Nephron progenitor cell (in vitro differentiated cells): ENCODE results near the gene TOM1L2.
A peak's percentile ranks its signal among the peaks of the same experiment; 100 is the strongest.

Source experiments
- DNase-seq: peaks from one replicate; pipeline ENCODE4 v3.0.0; 2021
- H3K27ac Mint-ChIP-seq: 2 replicates; pipeline ENCODE4 v1.8.0; 2021; ENCODE audit warnings: mild to moderate bottlenecking, moderate library complexity, mixed read lengths
- H3K27me3 Mint-ChIP-seq: 2 replicates; pipeline ENCODE4 v1.8.0; 2021; ENCODE audit warnings: mild to moderate bottlenecking, low read depth, mixed read lengths; ENCODE audit not compliant: poor library complexity
- H3K36me3 Mint-ChIP-seq: 2 replicates; pipeline ENCODE4 v1.8.0; 2021; ENCODE audit warnings: low read depth, mixed read lengths
- H3K4me1 Mint-ChIP-seq: 2 replicates; pipeline ENCODE4 v1.8.0; 2021; ENCODE audit warnings: mixed read lengths
- H3K4me3 Mint-ChIP-seq: 2 replicates; pipeline ENCODE4 v1.8.0; 2021; ENCODE audit warnings: mild to moderate bottlenecking, moderate library complexity, mixed read lengths
- H3K9me3 Mint-ChIP-seq: 2 replicates; pipeline ENCODE4 v1.8.0; 2021; ENCODE audit warnings: mild to moderate bottlenecking, moderate library complexity, mixed read lengths
- TF ChIP-seq, protein P1 (sequence below): fragments of 200-600 bp; sonication (generic); IDR thresholded peaks from 2 replicates; pipeline ENCODE4 v1.5.0; 2021; ENCODE audit warnings: antibody characterized with exemption

TOM1L2 gene

DNA sequence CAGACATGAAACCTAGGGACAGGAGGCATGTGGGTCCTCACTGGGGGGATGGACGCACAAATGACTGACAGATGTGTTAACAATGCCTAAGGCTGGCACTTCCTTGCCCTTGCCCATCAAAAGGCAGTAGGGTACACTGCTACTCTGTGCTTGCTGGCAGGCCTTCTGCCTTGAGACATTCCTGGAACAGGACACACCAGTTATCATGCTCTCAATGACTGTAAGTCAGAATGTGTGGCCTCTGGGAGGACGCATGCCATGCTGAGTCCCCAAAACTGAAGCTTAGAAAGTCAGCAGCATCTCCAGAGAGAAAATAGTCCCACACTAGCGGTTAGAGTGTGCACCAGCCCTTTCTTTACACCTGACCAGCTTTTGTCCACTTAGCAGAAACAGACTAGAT lies 119.3 kb downstream of the TOM1L2 start:
- TF ChIP-seq, protein P1, sequence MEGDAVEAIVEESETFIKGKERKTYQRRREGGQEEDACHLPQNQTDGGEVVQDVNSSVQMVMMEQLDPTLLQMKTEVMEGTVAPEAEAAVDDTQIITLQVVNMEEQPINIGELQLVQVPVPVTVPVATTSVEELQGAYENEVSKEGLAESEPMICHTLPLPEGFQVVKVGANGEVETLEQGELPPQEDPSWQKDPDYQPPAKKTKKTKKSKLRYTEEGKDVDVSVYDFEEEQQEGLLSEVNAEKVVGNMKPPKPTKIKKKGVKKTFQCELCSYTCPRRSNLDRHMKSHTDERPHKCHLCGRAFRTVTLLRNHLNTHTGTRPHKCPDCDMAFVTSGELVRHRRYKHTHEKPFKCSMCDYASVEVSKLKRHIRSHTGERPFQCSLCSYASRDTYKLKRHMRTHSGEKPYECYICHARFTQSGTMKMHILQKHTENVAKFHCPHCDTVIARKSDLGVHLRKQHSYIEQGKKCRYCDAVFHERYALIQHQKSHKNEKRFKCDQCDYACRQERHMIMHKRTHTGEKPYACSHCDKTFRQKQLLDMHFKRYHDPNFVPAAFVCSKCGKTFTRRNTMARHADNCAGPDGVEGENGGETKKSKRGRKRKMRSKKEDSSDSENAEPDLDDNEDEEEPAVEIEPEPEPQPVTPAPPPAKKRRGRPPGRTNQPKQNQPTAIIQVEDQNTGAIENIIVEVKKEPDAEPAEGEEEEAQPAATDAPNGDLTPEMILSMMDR = no peak
- H3K4me1 Mint-ChIP-seq = peaks cover 87% of the 10 kb centered on the region
- H3K27ac Mint-ChIP-seq = no peak overlapping the region

DNA sequence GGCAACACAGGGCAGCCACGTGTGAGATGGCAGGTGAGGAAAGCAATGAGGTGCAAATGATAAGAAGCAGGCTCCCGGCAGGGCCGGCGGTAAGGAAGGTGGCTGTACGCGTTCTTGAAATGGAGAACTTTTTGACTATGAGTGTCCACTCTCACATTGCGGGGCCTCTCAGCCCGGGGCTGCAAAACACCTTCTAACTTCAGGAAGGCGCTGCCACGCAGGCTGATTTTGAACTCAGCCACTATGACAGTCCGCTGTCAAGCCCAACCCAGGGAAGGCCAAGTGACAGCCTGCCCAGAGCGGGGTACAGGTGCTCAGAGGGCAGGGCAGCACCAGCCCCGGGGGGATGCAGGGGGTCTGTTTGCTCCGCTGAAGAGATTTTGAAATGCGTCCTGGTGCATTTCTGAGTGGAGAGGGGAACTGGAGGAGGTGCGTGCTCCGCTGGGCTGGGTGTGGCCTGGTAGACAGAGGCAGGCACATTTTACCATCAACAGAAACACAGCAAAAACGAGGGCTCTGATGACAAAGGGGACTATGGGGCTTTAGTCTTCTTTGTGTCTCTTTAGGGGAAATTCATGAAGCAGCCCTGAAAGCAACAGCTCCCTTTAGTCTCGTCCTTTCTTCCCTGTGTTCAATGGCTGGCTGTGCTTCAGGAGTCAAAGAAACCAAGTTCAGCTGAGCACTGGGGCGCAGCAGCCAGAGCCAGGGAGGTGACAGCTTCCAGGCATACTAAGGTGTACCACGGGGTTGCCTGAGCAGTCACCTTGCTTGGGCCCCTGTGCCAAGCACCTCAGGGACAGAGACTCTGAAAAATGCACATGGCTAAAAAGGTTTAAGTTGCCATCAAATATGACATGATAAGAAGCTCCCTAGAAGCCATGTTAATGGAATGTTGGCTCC lies 120.8 kb downstream of the TOM1L2 start:
- no peak for DNase-seq
- Mint-ChIP-seq H3K4me1 (peaks cover 85% of the 10 kb centered on the region), H3K4me3 (no peak overlapping the region), H3K9me3 (no peaks in the 10 kb centered on the region), H3K27me3 (peaks cover 10% of the 10 kb centered on the region), H3K36me3 (no peaks in the 10 kb centered on the region), H3K27ac (peak overlapping the region; percentile 89)
- TF ChIP-seq, protein P1 = no peak

More for the DNA sequence above, 119.3 kb downstream of the TOM1L2 start:
- Mint-ChIP-seq H3K4me3 (no peak overlapping the region), H3K27me3 (peaks cover 12% of the 10 kb centered on the region), H3K36me3 (no peaks in the 10 kb centered on the region), H3K9me3 (no peaks in the 10 kb centered on the region)
- no peak for DNase-seq

DNA sequence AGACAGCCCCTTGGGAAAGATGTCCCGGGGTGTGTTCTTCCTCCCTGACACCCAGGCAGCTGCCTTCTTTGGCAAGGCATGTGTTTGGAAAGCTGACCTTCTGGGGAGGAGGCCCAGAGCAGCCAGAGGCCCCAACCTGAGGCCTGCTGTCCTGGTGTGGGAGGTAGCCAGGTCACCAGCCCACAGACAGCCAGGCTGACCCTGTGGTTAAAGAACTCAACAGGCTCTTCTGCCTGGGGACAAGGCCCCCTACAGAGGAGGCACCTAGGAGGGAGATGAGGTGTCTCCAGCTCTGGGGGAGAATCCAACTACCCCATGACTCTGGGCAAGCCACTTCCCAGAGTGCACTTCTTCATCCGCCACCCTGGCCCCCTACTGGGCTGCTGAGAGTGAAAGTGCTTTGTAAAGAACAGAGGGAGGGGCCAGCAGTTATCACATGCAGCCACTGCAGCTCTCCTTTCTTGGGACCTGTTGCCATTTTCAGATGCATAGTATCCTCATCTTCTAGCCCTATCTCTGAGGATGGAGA lies 122.3 kb downstream of the TOM1L2 start:
- no peak overlapping the region for H3K4me3 Mint-ChIP-seq
- H3K27me3 Mint-ChIP-seq = peaks cover 13% of the 10 kb centered on the region
- no peak for DNase-seq
- no peaks in the 10 kb centered on the region for H3K36me3 Mint-ChIP-seq
- H3K27ac Mint-ChIP-seq = no peak overlapping the region
- H3K4me1 Mint-ChIP-seq = peaks cover 79% of the 10 kb centered on the region
- TF ChIP-seq, protein P1 = no peak
- H3K9me3 Mint-ChIP-seq = no peaks in the 10 kb centered on the region

DNA sequence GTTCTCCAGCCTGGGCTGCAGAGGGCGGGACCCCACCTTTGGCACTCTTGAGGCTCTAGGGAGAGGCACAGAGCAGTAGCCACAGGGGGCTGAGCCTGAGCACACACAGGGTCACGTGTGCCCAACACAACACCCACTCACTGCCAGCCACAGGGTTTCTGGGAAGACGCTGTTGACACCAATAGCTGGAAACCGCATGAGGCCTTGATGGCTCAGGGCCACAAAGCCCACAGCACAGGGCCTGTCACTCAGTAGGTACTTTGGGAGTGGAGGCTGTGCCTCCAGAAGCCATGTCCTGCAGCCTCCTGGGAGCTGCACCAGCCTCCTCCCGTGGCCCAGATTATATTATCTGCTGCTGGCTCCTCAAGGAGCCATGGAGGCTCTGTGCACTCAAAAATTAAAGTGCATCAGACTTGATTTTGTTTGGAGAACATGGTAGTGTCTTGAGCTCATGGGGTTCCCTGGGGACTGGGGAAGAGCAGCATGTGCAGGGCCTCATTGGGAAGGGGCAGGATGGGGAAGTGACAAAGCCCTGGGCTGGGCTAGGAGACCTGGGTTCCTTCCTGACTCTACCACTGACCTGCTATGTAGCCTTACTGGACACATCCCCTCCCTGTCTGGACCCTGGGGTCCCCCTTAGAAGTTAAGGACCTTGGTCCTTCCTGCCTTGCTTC lies 122.9 kb downstream of the TOM1L2 start:
- no peak overlapping the region for H3K4me3 Mint-ChIP-seq
- no peak for DNase-seq
- H3K4me1 Mint-ChIP-seq = peaks cover 74% of the 10 kb centered on the region
- peaks cover 13% of the 10 kb centered on the region for H3K27me3 Mint-ChIP-seq
- no peaks in the 10 kb centered on the region for H3K9me3 Mint-ChIP-seq
- H3K27ac Mint-ChIP-seq = no peak overlapping the region
- TF ChIP-seq, protein P1 = no peak
- no peaks in the 10 kb centered on the region for H3K36me3 Mint-ChIP-seq

DNA sequence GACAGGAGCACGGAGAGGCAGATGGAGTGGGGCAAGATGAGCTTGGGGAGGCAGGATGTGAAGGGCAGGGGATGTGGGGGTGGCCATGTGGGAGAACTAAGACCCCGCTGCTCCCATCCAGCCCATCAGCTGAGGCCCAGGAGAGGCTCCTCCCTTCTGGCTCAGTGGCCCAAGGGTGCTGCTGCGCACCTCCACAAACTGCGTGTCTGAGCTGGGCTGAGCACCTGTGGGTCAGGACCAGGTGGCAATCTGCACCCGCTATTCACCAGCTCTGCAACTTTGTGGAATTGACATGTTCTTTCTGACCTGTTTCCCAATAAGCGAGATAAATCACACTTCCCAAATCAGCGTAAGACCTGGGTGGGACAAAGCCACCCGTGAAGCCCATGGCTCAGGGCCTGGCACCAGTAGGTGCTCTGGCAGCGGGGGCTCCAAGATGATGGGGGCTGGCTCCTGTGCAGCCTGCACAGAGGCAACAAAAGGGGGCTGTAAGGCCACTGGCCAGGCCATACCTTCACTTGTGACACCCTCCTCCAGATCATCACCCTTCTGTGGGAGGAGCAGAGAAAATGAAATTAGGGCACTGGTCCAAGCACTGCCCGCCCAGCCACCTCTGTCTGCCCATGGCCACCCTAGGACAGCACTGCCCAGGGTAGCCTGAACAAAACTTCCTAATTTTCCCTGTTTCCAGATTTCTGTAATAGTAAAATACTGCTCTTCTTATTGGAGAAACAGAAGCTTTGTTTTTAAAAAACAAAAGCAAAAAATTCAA lies 123.7 kb downstream of the TOM1L2 start:
- no peaks in the 10 kb centered on the region for H3K9me3 Mint-ChIP-seq

More for the DNA sequence above, 123.7 kb downstream of the TOM1L2 start:
- Mint-ChIP-seq H3K4me3 (no peak overlapping the region), H3K27ac (no peak overlapping the region), H3K27me3 (peaks cover 13% of the 10 kb centered on the region), H3K4me1 (peaks cover 68% of the 10 kb centered on the region), H3K36me3 (no peaks in the 10 kb centered on the region)
- DNase-seq = no peak
- TF ChIP-seq, protein P1 = no peak
